IMR-90 (cell line): ENCODE data around the gene SLC35F3. TPM values are rescaled to one million over a fixed set of nuclear protein-coding genes. Genes with fewer than 3 reads are reported as not detected.

Source experiments
- ATAC-seq: fragments of 200-7000 bp; cut with Tn5 transposase; 2 replicates; pipeline ENCODE4 v1.9.1; 2020; ENCODE audit warnings: low read depth, mild to moderate bottlenecking, moderate library complexity
- BruUV-seq: library from RNA; stranded (reverse); fragments of 400-500 nt; replicated peaks from 2 replicates; lab custom pipeline; 2021; lab: Mats Ljungman, UMichigan
- CTCF ChIA-PET: fragments of 300-600 bp; formaldehyde crosslinking; extraction: SDS; loops from one replicate; lab custom pipeline; 2021; ENCODE audit warnings: antibody characterized with exemption; lab: Yijun Ruan, JAX
- POLR2A ChIA-PET: fragments of 300-600 bp; sonication (Branson Sonifier 250); formaldehyde crosslinking; loops from one replicate; lab custom pipeline; 2022; ENCODE audit warnings: antibody characterized with exemption; ENCODE audit not compliant: unreplicated experiment; lab: Charles Lee
- DNase-seq: peaks from one replicate; pipeline ENCODE4 v3.0.0; 2013
- H2AFZ ChIP-seq: replicated peaks from 2 replicates; pipeline ENCODE3; 2013; ENCODE audit warnings: low read length, mild to moderate bottlenecking; ENCODE audit not compliant: poor library complexity
- H2AK5ac ChIP-seq: 2 replicates; pipeline ENCODE4 v1.6.1; 2013; ENCODE audit warnings: low read depth, low read length, inconsistent platforms
- H2AK9ac ChIP-seq: replicated peaks from 2 replicates; pipeline ENCODE3; 2013; ENCODE audit warnings: mild to moderate bottlenecking, low read depth, low read length, moderate library complexity; ENCODE audit not compliant: poor library complexity
- H2BK120ac ChIP-seq: 2 replicates; pipeline ENCODE4 v1.6.1; 2013; ENCODE audit warnings: low read depth, low read length, inconsistent platforms
- H2BK15ac ChIP-seq: 3 replicates; pipeline ENCODE4 v1.6.1; 2013; ENCODE audit warnings: low read depth, low read length, inconsistent platforms
- H2BK20ac ChIP-seq: 2 replicates; pipeline ENCODE4 v1.6.1; 2013; ENCODE audit warnings: low read depth, mild to moderate bottlenecking, inconsistent platforms, low read length, moderate library complexity
- H2BK5ac ChIP-seq: 2 replicates; pipeline ENCODE4 v1.6.1; 2013; ENCODE audit warnings: mild to moderate bottlenecking, low read depth, low read length, inconsistent platforms; ENCODE audit not compliant: poor library complexity, severe bottlenecking
- H3K14ac ChIP-seq: replicated peaks from 2 replicates; pipeline ENCODE4 v1.6.1; 2013; ENCODE audit warnings: low read depth, low read length, inconsistent platforms
- H3K18ac ChIP-seq: 2 replicates; pipeline ENCODE4 v1.6.1; 2013; ENCODE audit warnings: low read depth, low read length, control low read depth
- H3K23ac ChIP-seq: 2 replicates; pipeline ENCODE4 v1.6.1; 2013; ENCODE audit warnings: low read depth, low read length, inconsistent platforms
- H3K27ac ChIP-seq: 2 replicates; pipeline ENCODE4 v1.5.1; 2013; ENCODE audit warnings: mild to moderate bottlenecking, control low read depth, low read length; ENCODE audit not compliant: insufficient read depth
- H3K27me3 ChIP-seq: 2 replicates; pipeline ENCODE4 v1.6.1; 2013; ENCODE audit warnings: low read length; ENCODE audit not compliant: control insufficient read depth, insufficient read depth
- H3K36me3 ChIP-seq: 2 replicates; pipeline ENCODE4 v1.6.1; 2013; ENCODE audit warnings: low read length, mixed read lengths; ENCODE audit not compliant: control insufficient read depth, insufficient read depth
- H3K4ac ChIP-seq: 2 replicates; pipeline ENCODE4 v1.6.1; 2013; ENCODE audit warnings: low read depth, low read length, inconsistent platforms
- H3K4me1 ChIP-seq: 2 replicates; pipeline ENCODE4 v1.6.1; 2013; ENCODE audit warnings: low read length, mixed read lengths; ENCODE audit not compliant: control insufficient read depth, insufficient read depth
- H3K4me2 ChIP-seq: 2 replicates; pipeline ENCODE4 v1.6.1; 2013; ENCODE audit warnings: low read depth, mild to moderate bottlenecking, control low read depth, low read length, moderate library complexity
- H3K4me3 ChIP-seq: 2 replicates; pipeline ENCODE4 v1.5.1; 2013; ENCODE audit warnings: low read depth, mild to moderate bottlenecking, control low read depth, low read length, moderate library complexity; ENCODE audit not compliant: insufficient read depth
- H3K56ac ChIP-seq: 2 replicates; pipeline ENCODE4 v1.6.1; 2013; ENCODE audit warnings: low read length, inconsistent platforms; ENCODE audit not compliant: insufficient read depth; ENCODE audit errors: extremely low read depth
- H3K79me1 ChIP-seq, 2 experiments: 2 replicates each; pipeline ENCODE4 v1.6.1; 2013; ENCODE audit warnings: low read length in 2 of 2, inconsistent platforms in 1 of 2, low read depth in 1 of 2
- H3K9ac ChIP-seq: 2 replicates; pipeline ENCODE4 v1.6.1; 2013; ENCODE audit warnings: low read depth, low read length, control low read depth
- H3K9me1 ChIP-seq: 2 replicates; pipeline ENCODE4 v1.6.1; 2013; ENCODE audit warnings: low read length, inconsistent platforms; ENCODE audit not compliant: insufficient read depth
- H3K9me3 ChIP-seq: 2 replicates; pipeline ENCODE4 v1.6.1; 2013; ENCODE audit warnings: low read length; ENCODE audit not compliant: control insufficient read depth, insufficient read depth
- H4K20me1 ChIP-seq: 2 replicates; pipeline ENCODE4 v1.6.1; 2013; ENCODE audit warnings: low read length, inconsistent platforms; ENCODE audit not compliant: insufficient read depth
- H4K5ac ChIP-seq: 2 replicates; pipeline ENCODE4 v1.6.1; 2013; ENCODE audit warnings: mild to moderate bottlenecking, low read depth, low read length, control low read depth
- H4K8ac ChIP-seq, 2 experiments: 2 replicates each; pipeline ENCODE4 v1.6.1; 2013; ENCODE audit warnings: low read depth in 2 of 2, low read length in 2 of 2, control low read depth in 1 of 2, inconsistent platforms in 1 of 2
- H4K91ac ChIP-seq: 2 replicates; pipeline ENCODE4 v1.6.1; 2013; ENCODE audit warnings: low read depth, low read length, inconsistent platforms; ENCODE audit not compliant: insufficient read depth
- BHLHE40 ChIP-seq: fragments of 150-350 bp; IDR thresholded peaks from 2 replicates; pipeline ENCODE4 v1.6.1; 2016; ENCODE audit warnings: mild to moderate bottlenecking, low read depth, low read length
- CEBPB ChIP-seq: IDR thresholded peaks from 2 replicates; pipeline ENCODE4 v1.6.1; 2012; ENCODE audit warnings: low read depth, low read length, improper control_type of control experiment
- CHD1 ChIP-seq: IDR thresholded peaks from 2 replicates; pipeline ENCODE4 v1.6.1; 2012; ENCODE audit warnings: low read depth, low read length, improper control_type of control experiment
- CTCF ChIP-seq: conservative IDR thresholded peaks from 2 replicates; pipeline ENCODE4 v1.5.1; 2012; ENCODE audit warnings: mild to moderate bottlenecking, low read depth, low read length, improper control_type of control experiment
- ELK1 ChIP-seq: fragments of 150-350 bp; IDR thresholded peaks from 2 replicates; pipeline ENCODE4 v1.6.1; 2016; ENCODE audit warnings: low read depth, mild to moderate bottlenecking, low read length, moderate library complexity, borderline replicate concordance
- FOS ChIP-seq: fragments of 150-350 bp; IDR thresholded peaks from 2 replicates; pipeline ENCODE4 v1.6.1; 2016; ENCODE audit warnings: low read depth, low read length
- MAFK ChIP-seq: IDR thresholded peaks from 2 replicates; pipeline ENCODE4 v1.6.1; 2012; ENCODE audit warnings: low read depth, low read length, improper control_type of control experiment
- MAZ ChIP-seq: IDR thresholded peaks from 2 replicates; pipeline ENCODE4 v1.6.1; 2012; ENCODE audit warnings: low read depth, mild to moderate bottlenecking, low read length, improper control_type of control experiment, moderate library complexity, borderline replicate concordance
- MXI1 ChIP-seq: IDR thresholded peaks from 2 replicates; pipeline ENCODE4 v1.6.1; 2012; ENCODE audit warnings: low read depth, mild to moderate bottlenecking, low read length, moderate library complexity, borderline replicate concordance
- NFE2L2 ChIP-seq: fragments of 150-350 bp; IDR thresholded peaks from 2 replicates; pipeline ENCODE4 v1.6.1; 2016; ENCODE audit warnings: low read depth, mild to moderate bottlenecking, low read length
- POLR2A ChIP-seq: IDR thresholded peaks from 2 replicates; pipeline ENCODE4 v1.6.1; 2012; ENCODE audit warnings: mild to moderate bottlenecking, low read depth, low read length
- RAD21 ChIP-seq: IDR thresholded peaks from 2 replicates; pipeline ENCODE4 v1.6.1; 2012; ENCODE audit warnings: low read length, improper control_type of control experiment
- RCOR1 ChIP-seq: IDR thresholded peaks from 2 replicates; pipeline ENCODE4 v1.6.1; 2012; ENCODE audit warnings: mild to moderate bottlenecking, low read length, improper control_type of control experiment; ENCODE audit not compliant: insufficient replicate concordance
- RFX5 ChIP-seq: IDR thresholded peaks from 2 replicates; pipeline ENCODE4 v1.8.0; 2012; ENCODE audit warnings: low read depth, mild to moderate bottlenecking, low read length, moderate library complexity
- SMC3 ChIP-seq: fragments of 150-350 bp; IDR thresholded peaks from 2 replicates; pipeline ENCODE4 v1.6.1; 2016; ENCODE audit warnings: low read depth, mild to moderate bottlenecking, antibody characterized with exemption, low read length, moderate library complexity
- USF2 ChIP-seq: fragments of 150-350 bp; IDR thresholded peaks from 2 replicates; pipeline ENCODE4 v1.6.1; 2017; ENCODE audit warnings: mild to moderate bottlenecking, antibody characterized with exemption, low read length, low read depth
- WGBS, 2 experiments: methylation state at CpG; one replicate each; pipeline versions ENCODE4 v1.1.5 to v1.1.7; 2013; ENCODE audit warnings: missing lambda C conversion rate in 2 of 2; ENCODE audit not compliant: insufficient read length in 1 of 2; ENCODE audit errors: extremely low coverage in 2 of 2; 5-methylcytosine and 5-hydroxymethylcytosine counted together
- dilution Hi-C: fragments of 300-500 bp; cut with HindIII; formaldehyde crosslinking; loops from one replicate; pipeline ENCODE4 v1.14.3; 2018; ENCODE audit warnings: low sequenced_read_pairs; ENCODE audit not compliant: unreplicated experiment
- in situ Hi-C: fragments of 300-500 bp; cut with MboI; formaldehyde crosslinking; loops from 3 replicates; pipeline ENCODE4 v1.14.3; 2019; ENCODE audit warnings: low sequenced_read_pairs, inconsistent platforms, mixed read lengths
- intact Hi-C: fragments of 100-400 bp; cut with micrococcal nuclease; formaldehyde crosslinking; loops from 2 replicates; pipeline ENCODE4 v1.10.0; 2022
- polyA plus RNA-seq, 3 experiments: library from polyadenylated mRNA; depleted of rRNA; stranded (reverse); fragments of >200 nt; gene quantifications; 2 replicates each; pipeline ENCODE4 v1.2.3, GENCODE V29; 2012; ENCODE audit warnings: low replicate concordance in 1 of 3
- total RNA-seq: library from RNA; depleted of rRNA; stranded (reverse); fragments of >200 nt; gene quantifications from 2 replicates; pipeline ENCODE4 v1.2.3, GENCODE V29; 2012

The SLC35F3 gene
- total and polyA plus RNA-seq, 2 of the 4 experiments (the other 2 are of a cell fraction): under 0.01 to 0.17 TPM

GRCh38 chr1:234173968-234174367, 269.5 kb downstream of the SLC35F3 start:
- WGBS, 2 experiments: no CpG with 5 or more reads among the region's 3 CpGs
- CTCF ChIA-PET: no interaction called here
- dilution Hi-C loops: no loop called here

More at GRCh38 chr1:234173968-234174367, 269.5 kb downstream of the SLC35F3 start:
- Histone ChIP-seq H3K4me2 (no peak overlapping the region), H3K14ac (no peak overlapping the region), H2BK15ac (no peak overlapping the region), H3K27ac (no peak overlapping the region), H2BK120ac (no peak overlapping the region), H4K20me1 (no peaks in the 10 kb centered on the region), H4K91ac (no peak overlapping the region), H3K4ac (no peak overlapping the region), H2BK5ac (no peak overlapping the region), H2BK20ac (no peak overlapping the region), H3K9me3 (no peaks in the 10 kb centered on the region), H2AK5ac (no peak overlapping the region), H3K36me3 (no peaks in the 10 kb centered on the region), H3K9me1 (no peaks in the 10 kb centered on the region), H2AFZ (no peak overlapping the region), H3K4me3 (no peak overlapping the region), H3K9ac (no peak overlapping the region), H3K18ac (no peak overlapping the region), H3K27me3 (no peaks in the 10 kb centered on the region), H3K23ac (no peak overlapping the region), H3K56ac (no peak overlapping the region), H3K79me1 (no peaks in the 10 kb centered on the region), H2AK9ac (no peak overlapping the region), H4K8ac (no peak overlapping the region), H3K4me1 (no peaks in the 10 kb centered on the region), H4K5ac (no peak overlapping the region)
- intact Hi-C loops (no loop called here), in situ Hi-C loops (no loop called here)
- TF ChIP-seq NFE2L2 (no peak), RCOR1 (no peak), CEBPB (no peak), FOS (no peak), POLR2A (no peak), RAD21 (no peak), MAFK (no peak), ELK1 (no peak), BHLHE40 (no peak), CTCF (no peak), USF2 (no peak), RFX5 (no peak), MAZ (no peak), CHD1 (no peak), MXI1 (no peak), SMC3 (no peak)
- no TSS peak for BruUV-seq
- ATAC-seq (no peak), DNase-seq (no peak)
- POLR2A ChIA-PET: no interaction called here
